GM18873 (cell line): ENCODE measurements around the gene FSHR.

Experiments
- ATAC-seq: cut with Tn5 transposase; IDR thresholded peaks from one replicate; pipeline ENCODE4 v1.9.1; 2021; ENCODE audit warnings: mild to moderate bottlenecking, moderate library complexity, moderate number of reproducible peaks; ENCODE audit not compliant: unreplicated experiment, low FRiP score

FSHR gene

DNA sequence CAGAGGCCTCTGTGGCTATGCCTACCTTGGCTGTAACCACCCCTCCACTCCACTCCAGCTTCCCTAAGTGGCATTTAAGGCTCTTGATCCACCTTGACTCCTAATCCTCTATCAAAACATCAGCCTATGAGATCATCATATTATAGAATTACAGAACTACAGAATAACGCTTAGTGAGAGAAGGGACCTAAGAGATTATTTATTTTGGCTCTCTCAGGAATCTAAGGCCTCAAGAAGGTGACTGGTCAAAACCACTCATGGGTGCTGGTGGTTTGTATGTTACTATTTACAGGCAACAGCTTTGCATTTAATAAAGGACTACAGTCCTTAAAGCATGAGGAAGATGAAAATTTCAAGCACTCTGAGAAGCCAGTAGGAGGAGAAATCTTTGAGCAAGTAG is 118.8 kb downstream of the FSHR start:
- no peak for ATAC-seq

DNA sequence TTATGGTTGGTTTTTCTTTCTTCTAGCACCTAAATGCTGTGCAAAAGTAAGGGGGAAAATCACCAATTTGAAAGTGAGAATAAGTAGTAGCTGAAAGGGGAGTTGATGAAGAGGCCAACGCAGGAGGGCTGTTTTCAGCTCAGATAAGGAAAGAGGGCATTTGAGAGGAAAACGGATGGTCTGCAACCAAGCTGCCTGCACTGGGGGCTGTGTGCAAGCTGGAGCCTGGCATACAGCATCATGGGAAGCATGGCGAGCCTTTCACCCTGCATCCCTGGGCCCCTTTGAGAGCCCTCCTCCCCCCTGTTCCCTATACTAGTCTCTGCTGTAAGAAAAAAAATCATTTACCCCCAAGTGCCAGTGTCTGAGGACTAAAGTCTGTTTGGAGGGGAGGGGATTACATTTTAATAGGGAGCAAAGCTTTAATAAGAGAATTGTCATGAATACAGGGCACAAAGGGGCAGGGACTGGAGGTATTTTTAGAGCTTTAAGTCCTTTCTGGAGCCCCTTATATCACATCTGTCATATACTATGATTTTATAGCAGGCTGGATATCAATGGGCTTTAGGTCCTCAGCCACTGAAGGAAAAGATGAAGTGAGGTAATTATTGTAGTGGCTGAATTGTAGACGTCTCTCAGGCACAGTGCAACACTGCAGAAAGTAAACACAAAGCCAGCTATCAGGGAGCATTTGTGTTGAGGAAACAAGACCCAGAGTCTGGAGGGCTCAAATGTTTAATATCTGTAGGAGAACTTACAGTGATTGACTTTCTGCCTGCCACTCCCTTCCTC is 120.7 kb downstream of the FSHR start:
- ATAC-seq: no peak

DNA sequence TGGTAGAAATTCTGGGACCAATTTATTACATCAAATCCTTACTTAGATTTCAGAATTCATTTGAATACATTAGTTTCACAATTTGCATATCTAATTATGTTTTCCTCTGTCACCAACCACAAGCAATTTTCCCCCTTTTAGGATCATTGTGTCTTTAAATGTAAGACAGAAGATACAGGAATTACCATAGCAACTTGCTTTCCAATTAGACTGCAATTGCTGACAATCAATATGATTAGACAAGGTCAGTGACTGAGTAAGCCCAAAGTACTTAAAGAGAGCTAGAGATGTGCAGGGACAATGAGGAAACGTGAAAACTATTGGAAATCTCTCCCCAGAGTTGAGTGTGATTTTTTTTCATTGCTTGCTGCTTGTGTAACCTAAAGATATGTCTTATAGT is 121.4 kb downstream of the FSHR start:
- ATAC-seq: no peak

DNA sequence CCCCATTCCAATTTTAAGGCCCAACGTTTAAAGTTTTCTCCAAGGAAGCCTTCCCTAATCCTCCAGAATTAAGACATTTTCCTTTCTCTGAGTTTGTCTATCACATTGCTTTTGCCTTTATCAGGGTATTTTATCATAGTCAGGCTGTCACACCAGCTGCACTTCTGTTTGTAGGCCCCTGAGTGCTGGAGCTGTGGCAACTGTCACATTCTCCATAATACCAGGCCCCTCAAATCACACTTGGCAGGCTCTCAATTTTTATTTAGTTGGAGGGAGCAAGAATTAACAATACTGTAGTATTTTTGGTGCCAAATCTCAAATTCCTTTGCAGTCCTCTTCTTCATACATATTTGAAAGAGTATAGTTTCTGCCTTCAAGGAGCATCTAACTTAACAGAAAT is 122.2 kb downstream of the FSHR start:
- ATAC-seq: no peak

DNA sequence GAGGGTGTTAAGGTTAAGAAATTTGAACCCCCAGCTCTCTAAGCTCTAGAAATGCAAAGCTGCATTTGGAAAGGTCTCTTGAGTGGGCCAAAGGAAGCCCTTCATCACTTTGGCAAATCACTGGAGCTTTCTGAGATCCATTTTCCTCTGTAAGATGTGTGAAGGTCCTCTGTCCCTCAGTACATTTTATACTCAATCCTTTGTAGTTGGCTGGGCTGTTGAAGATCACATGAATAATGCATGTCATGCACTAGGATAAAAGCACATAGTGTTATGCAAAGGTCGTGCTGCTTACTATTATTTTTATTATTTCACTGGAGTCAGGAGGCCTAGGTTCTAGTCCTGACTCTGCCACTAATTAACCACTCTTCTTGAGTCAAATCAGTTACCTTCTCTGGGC is 124.9 kb downstream of the FSHR start:
- ATAC-seq: no peak

DNA sequence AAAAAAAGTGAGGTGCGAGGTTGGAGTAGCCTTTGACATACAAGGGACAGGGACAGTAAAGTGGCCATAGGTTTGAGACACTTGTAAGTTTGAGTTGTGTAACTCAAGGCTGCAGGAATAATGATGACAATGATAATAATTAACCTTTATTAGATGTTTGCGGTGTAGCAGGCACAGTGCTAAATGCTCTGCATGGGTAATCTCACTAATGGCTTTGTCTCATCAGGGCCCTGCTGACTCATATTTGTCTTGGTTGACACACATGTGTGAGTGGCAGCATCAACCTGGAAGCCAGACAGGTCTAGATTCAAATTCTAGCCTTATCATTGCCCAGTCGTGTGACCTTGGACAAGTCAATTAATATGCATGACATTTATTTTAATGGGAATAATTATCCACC is 126.2 kb downstream of the FSHR start:
- peak; percentile 99 for ATAC-seq

DNA sequence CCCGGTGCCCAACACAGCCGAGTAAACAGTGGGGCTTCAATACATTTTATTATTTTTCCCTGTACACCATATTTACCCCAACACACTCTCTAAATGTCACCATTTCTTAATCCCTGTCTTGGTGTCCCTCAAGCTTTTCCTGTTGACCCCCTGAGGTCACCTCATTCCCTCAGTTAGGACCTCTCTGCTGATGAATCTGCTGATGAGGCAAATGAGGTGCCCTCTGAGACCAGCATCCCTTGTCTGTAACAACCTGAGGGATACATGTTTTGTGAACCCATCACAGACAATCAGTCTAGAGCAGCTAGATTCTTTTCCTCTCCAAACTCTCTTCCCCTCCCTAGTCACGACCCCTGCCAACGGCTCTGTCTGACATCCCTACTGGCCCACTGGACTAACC is 127.6 kb downstream of the FSHR start:
- ATAC-seq: no peak

- no peak for ATAC-seq
These were observed 133.0 kb downstream of the FSHR start for GRCh38 chr2:49021271-49021670.

DNA sequence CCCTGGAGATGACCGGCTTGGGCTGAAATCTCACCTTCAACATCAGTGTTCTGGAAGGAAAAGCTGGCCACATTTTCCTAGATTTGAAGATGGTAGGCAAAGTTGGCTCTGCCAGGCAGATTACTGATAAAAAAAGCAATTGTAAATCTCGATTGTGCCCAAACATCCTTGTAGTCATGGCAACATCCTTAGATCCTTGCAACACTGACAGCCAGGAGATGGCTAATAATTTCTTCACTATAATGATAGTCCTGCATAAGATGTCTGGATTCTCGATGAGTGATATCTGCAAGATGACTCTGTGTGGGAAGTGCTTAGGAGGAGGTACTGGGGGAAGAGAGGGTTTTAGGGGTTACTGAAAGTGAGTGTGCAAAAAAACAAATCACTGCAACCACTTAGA is 149.1 kb downstream of the FSHR start:
- no peak for ATAC-seq

GRCh38 chr2:49004036-49004626 is 150.2 kb downstream of the FSHR start:
- peak; percentile 65 for ATAC-seq

DNA sequence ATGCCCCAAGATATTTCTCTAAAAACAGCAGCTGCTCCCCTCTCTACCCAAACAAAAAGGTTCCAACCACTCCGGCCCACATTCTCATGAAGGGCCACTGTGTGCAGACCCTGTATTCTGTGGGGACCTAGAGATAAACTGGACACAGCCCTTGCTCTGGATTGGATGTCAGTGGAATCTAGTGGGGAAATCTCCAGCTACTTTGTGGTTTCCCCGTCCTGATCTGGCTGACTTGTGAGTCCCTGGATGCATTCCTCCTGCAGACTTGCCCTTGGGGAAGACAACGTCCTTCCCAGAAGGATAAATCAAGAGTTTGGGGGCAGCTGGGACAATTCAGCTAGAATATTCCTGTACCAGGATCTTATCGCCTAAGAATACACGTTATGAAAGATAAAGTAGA is 151.1 kb downstream of the FSHR start:
- no peak for ATAC-seq

- no peak for ATAC-seq
These were observed 151.6 kb downstream of the FSHR start for GRCh38 chr2:49002750-49003149.

GRCh38 chr2:49000695-49001094 is 153.6 kb downstream of the FSHR start:
- ATAC-seq: no peak

GRCh38 chr2:48998449-48998848 is 155.9 kb downstream of the FSHR start:
- no peak for ATAC-seq

GRCh38 chr2:48993576-48993975 is 160.7 kb downstream of the FSHR start:
- peak; percentile 39 for ATAC-seq

DNA sequence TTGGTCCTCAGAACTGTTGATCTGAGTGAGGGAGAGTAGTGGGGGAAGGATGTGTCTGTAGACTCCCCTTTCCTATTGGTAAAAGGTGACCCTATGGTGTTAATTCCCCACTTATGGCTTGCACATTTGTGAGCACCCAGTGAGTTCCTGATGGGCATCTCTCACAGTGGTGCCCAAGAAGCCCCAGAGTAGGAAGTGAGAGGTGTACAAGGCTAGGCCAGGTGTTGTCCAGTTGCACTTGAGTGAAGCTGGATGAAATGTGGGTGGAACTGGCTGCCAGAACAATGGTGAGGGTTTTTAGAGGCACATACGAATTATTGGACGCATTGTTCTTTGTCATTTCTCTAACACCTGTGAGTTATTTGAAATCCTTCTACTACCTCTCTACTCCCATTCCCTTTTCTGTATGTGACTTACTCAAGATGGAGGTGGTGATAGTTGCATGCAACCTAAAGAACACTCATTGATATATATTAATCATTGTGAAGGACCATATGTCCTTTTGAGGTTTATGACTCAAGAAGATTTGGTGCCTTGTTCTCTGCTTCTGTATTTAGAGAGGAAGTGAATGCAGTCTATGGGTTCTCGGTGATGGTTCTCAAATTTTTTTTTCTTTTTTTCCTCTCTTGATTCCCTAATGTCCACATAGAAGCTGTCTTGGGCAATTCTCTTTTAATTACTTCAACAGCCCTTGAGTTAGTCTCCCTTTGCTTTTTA is 162.7 kb downstream of the FSHR start:
- peak; percentile 53 for ATAC-seq

GRCh38 chr2:48984922-48985321 is 169.4 kb downstream of the FSHR start:
- no peak for ATAC-seq

DNA sequence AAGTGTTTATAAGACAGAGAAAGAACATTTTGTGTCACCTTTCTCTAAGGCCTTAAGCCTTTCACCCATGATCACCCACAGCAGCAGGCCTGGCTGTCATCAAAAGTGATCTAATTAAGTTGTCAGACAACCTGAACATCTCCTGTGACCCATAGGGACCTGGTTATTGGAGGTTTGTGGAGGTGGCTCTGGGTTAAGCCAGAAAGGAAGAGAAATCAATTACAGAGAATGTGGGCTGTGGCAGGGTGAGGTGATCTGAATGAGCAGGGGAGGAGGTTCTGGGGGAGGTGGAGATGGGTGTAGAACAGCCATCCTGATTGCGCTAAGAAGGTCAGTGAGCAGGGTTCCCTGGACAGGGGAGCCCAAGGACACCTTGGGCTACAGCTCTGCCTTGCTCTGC is 170.8 kb downstream of the FSHR start:
- ATAC-seq: no peak

DNA sequence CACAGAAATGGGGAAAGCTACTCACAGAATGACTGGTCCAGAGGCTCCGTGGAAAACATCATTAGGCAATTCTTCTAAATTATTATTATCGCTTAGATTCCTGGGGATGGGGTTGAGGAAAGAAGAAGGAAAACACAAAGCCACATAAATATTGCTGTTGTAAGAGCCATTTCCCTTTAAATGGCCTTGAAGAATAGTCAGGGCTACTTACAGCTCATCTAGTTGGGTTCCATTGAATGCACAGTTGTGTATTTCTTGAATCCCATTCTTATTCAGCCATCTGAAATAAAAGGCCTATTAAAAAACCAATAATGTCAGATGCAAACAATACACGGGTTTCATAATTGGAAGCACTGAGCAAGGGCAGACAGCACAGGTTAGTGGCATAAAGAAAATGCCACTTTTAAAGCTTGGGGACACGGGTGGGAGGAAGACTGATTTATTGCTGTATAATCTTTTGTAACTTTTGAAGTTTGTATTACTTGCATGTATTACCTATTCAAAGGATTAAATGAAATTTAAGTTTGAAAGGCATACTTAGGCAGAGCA is 171.4 kb downstream of the FSHR start:
- ATAC-seq: no peak

GRCh38 chr2:48980846-48981245 is 173.5 kb downstream of the FSHR start:
- ATAC-seq: no peak

DNA sequence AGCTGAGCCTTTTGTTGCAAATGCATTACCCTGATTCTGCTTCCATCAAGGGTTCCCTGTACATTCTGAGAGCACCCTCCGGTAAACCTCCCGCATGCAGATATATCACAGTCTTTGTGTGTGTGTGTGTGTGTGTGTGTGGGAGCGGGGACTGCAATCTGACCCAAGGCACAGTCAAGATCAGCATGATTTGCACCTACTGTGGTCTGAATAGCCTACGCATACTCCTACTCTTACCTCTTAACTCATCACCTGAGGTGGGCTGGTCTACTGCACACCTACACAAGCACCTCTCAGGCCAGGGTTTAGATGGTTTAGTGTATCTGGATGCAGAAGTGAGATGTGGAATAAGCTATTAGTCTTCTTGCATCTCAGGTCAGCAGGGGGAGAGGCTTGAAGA is 174.6 kb downstream of the FSHR start:
- no peak for ATAC-seq
